ENCODE measurements around the gene TOP2A.

The TOP2A gene

DNA sequence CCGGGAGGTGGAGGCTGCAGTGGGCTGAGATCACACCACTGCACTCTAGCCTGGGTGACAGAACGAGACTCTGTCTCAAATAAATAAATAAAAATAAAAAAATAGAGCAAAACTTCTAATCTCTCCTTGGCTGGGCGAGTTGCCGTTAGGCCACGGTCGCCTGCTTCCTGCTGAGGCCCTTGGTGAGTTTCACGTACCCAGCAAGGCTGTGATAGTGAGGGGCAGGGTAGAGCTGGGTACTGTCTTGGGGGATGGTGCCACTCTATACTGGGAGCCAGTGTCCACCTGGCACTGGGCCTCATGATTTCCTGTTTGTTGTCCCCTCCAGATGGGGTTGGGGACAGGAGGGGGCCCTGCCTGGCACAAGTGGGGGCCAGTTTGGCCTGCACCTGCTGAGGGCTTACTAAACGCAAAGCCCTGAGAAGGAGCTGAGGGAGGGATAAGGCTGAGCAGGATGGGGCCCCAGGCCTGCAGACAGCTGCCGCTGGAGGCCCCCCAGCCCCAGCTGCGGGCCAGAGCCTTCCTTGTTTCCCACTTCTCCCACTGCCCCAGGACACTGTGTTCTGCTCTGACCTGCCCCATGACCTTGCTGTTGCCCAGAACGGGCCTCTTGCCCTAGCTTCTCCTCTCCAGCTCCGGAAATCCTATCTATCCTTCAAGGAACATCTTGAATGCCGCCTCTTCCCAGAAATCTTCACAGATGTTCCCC, 78.6 kb downstream of the TOP2A start:
- no peak overlapping the region for H3K4me3 ChIP-seq (replicated peaks; ENCODE audit: low read depth, low read length)
- no peak for DNase-seq (ENCODE audit: low read depth)
- TF ChIP-seq, protein P1, sequence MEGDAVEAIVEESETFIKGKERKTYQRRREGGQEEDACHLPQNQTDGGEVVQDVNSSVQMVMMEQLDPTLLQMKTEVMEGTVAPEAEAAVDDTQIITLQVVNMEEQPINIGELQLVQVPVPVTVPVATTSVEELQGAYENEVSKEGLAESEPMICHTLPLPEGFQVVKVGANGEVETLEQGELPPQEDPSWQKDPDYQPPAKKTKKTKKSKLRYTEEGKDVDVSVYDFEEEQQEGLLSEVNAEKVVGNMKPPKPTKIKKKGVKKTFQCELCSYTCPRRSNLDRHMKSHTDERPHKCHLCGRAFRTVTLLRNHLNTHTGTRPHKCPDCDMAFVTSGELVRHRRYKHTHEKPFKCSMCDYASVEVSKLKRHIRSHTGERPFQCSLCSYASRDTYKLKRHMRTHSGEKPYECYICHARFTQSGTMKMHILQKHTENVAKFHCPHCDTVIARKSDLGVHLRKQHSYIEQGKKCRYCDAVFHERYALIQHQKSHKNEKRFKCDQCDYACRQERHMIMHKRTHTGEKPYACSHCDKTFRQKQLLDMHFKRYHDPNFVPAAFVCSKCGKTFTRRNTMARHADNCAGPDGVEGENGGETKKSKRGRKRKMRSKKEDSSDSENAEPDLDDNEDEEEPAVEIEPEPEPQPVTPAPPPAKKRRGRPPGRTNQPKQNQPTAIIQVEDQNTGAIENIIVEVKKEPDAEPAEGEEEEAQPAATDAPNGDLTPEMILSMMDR (IDR thresholded peaks at IDR 0.05; ENCODE audit: low read length, missing control alignments): no peak
